GM18873 (cell line): ENCODE data around the gene SLC2A13.
"Not testable (repeated sequence)": the region's sequence is repeated elsewhere in the genome, so short reads cannot be mapped to it uniquely, and the experiment has no call there.

Experiments
- ATAC-seq: cut with Tn5 transposase; IDR thresholded peaks from one replicate; pipeline ENCODE4 v1.9.1; 2021; ENCODE audit warnings: mild to moderate bottlenecking, moderate library complexity, moderate number of reproducible peaks; ENCODE audit not compliant: unreplicated experiment, low FRiP score

SLC2A13 gene

GRCh38 chr12:40106202-40106533 is 287 bp upstream of the SLC2A13 start:
- no peak for ATAC-seq

GRCh38 chr12:40105265-40105514 is 691 bp downstream of the SLC2A13 start:
- ATAC-seq = no peak

- no peak for ATAC-seq
These were observed 1.2 kb downstream of the SLC2A13 start for GRCh38 chr12:40104461-40105264.

- ATAC-seq = no peak
These were observed 2.8 kb downstream of the SLC2A13 start for GRCh38 chr12:40103043-40103442.

- ATAC-seq = no peak
These were observed 4.1 kb downstream of the SLC2A13 start for GRCh38 chr12:40101747-40102146.

GRCh38 chr12:40099423-40099853 is 6.4 kb downstream of the SLC2A13 start:
- no peak for ATAC-seq

- ATAC-seq = no peak
These were observed 7.3 kb downstream of the SLC2A13 start for GRCh38 chr12:40098406-40099145.

GRCh38 chr12:40093512-40093911 is 12.4 kb downstream of the SLC2A13 start:
- ATAC-seq = no peak

- ATAC-seq = no peak
These were observed 19.4 kb downstream of the SLC2A13 start for GRCh38 chr12:40086471-40086870.

- no peak for ATAC-seq
These were observed 27.6 kb downstream of the SLC2A13 start for GRCh38 chr12:40078266-40078665.

- ATAC-seq = no peak
These were observed 30.4 kb downstream of the SLC2A13 start for GRCh38 chr12:40075458-40075857.

GRCh38 chr12:40068416-40068815 is 37.5 kb downstream of the SLC2A13 start:
- ATAC-seq = no peak

GRCh38 chr12:40065636-40066035 is 40.2 kb downstream of the SLC2A13 start:
- no peak for ATAC-seq

GRCh38 chr12:40063414-40063813 is 42.5 kb downstream of the SLC2A13 start:
- no peak for ATAC-seq

GRCh38 chr12:40058721-40059190 is 47.1 kb downstream of the SLC2A13 start:
- no peak for ATAC-seq

- no peak for ATAC-seq
These were observed 49.5 kb downstream of the SLC2A13 start for GRCh38 chr12:40056373-40056772.

- ATAC-seq = no peak
These were observed 50.1 kb downstream of the SLC2A13 start for GRCh38 chr12:40055776-40056175.

- no peak for ATAC-seq
These were observed 50.7 kb downstream of the SLC2A13 start for GRCh38 chr12:40055228-40055579.

GRCh38 chr12:40054555-40055227 is 51.2 kb downstream of the SLC2A13 start:
- no peak for ATAC-seq

GRCh38 chr12:40049268-40049667 is 56.6 kb downstream of the SLC2A13 start:
- no peak for ATAC-seq

GRCh38 chr12:40047002-40047401 is 58.9 kb downstream of the SLC2A13 start:
- not testable (repeated sequence) for ATAC-seq

GRCh38 chr12:40045656-40046055 is 60.2 kb downstream of the SLC2A13 start:
- ATAC-seq = no peak
